SK-N-SH (cell line): ENCODE data around the gene GPR37L1.
"Not testable (repeated sequence)": the region's sequence is repeated elsewhere in the genome, so short reads cannot be mapped to it uniquely, and the experiment has no call there.

Experiments used
- POLR2AphosphoS5 ChIP-seq: IDR thresholded peaks from 2 replicates; pipeline ENCODE4 v1.6.1; 2012; ENCODE audit warnings: low read depth, low read length
- TF ChIP-seq, protein P1 (sequence below): IDR thresholded peaks from 2 replicates; pipeline ENCODE4 v1.4.0; 2012; ENCODE audit warnings: low read depth, borderline replicate concordance

DNA sequence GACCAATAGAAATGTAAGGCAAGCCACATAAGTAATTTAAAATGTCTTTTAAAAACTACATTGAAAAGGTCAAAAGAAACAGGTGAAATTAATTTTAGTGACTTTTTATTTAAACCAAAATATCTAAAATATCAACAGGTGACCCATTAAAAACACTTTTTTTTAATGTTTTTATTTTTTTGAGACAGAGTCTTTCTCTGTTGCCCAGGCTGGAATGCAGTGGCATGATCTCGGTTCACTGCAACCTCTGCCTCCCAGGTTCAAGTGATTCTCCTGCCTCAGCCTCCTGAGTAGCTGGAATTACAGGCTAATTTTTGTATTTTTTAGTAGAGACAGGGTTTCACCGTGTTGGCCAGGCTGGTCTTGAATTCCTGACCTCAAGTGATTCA, 58.0 kb downstream of the GPR37L1 start:
- TF ChIP-seq, protein P1, sequence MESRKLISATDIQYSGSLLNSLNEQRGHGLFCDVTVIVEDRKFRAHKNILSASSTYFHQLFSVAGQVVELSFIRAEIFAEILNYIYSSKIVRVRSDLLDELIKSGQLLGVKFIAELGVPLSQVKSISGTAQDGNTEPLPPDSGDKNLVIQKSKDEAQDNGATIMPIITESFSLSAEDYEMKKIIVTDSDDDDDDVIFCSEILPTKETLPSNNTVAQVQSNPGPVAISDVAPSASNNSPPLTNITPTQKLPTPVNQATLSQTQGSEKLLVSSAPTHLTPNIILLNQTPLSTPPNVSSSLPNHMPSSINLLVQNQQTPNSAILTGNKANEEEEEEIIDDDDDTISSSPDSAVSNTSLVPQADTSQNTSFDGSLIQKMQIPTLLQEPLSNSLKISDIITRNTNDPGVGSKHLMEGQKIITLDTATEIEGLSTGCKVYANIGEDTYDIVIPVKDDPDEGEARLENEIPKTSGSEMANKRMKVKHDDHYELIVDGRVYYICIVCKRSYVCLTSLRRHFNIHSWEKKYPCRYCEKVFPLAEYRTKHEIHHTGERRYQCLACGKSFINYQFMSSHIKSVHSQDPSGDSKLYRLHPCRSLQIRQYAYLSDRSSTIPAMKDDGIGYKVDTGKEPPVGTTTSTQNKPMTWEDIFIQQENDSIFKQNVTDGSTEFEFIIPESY, result not testable (repeated sequence)
- not testable (repeated sequence) for TF ChIP-seq POLR2AphosphoS5
